H1 (cell line): ENCODE measurements around the gene PLLP. TPM values are rescaled to one million over a fixed set of nuclear protein-coding genes. Genes with fewer than 3 reads are reported as not detected.

ENCODE experiments used
- CREB1 ChIP-seq: IDR thresholded peaks from 2 replicates; pipeline ENCODE4 v1.6.1; 2012; ENCODE audit warnings: inconsistent platforms
- NANOG ChIP-seq: IDR thresholded peaks from 2 replicates; pipeline ENCODE4 v1.6.1; 2011; ENCODE audit warnings: low read length, low read depth, mild to moderate bottlenecking, inconsistent platforms; ENCODE audit not compliant: insufficient read depth, poor library complexity, severe bottlenecking
- polyA plus RNA-seq, 7 experiments: library from polyadenylated mRNA; depleted of rRNA in 3 of 7; stranded (reverse) in 5 of 7; unstranded in 2 of 7; fragments of >200 nt in 5 of 7; fragments of 200-250 nt in 2 of 7; gene quantifications; 1 replicate in 5 of 7; 2 replicates in 1 of 7; 4 replicates in 1 of 7; pipeline versions ENCODE4 v1.2.1 to v1.2.3, GENCODE V29; 2011 to 2013; ENCODE audit warnings: missing spikeins in 2 of 7, mixed read lengths in 2 of 7
- total RNA-seq: library from RNA; stranded (reverse); fragmentation: NEBNext Ultra II Directional; extraction: Animal tissue kit (Norgen Biotek cat#: 25700); gene quantifications from 2 replicates; pipeline ENCODE4 v1.2.1, GENCODE V29; 2021

Gene PLLP
- total and polyA plus RNA-seq, 2 of the 8 experiments (the other 6 are each of a cell fraction or from before 2014, with no cell fraction given), result 2.9 to 10.6 TPM

- TF ChIP-seq NANOG (no peak), CREB1 (no peak)
Measured at GRCh38 chr16:57263541-57264351, 20.7 kb downstream of the PLLP start (continued).
